Type B pancreatic cell (in vitro differentiated cells): Measurements from ENCODE around the gene ERC2. TPM values are rescaled to one million over a fixed set of nuclear protein-coding genes. Genes with fewer than 3 reads are reported as not detected.

Experiments used
- DNase-seq: peaks from one replicate; pipeline ENCODE4 v3.0.0; 2021; ENCODE audit warnings: mixed read lengths; ENCODE audit not compliant: unreplicated experiment; ENCODE audit errors: extremely low spot score
- H3K27ac Mint-ChIP-seq: 2 replicates; pipeline ENCODE4 v1.8.0; 2021; ENCODE audit warnings: mild to moderate bottlenecking, mixed read lengths
- H3K27me3 Mint-ChIP-seq: 2 replicates; pipeline ENCODE4 v1.8.0; 2021; ENCODE audit warnings: mixed read lengths
- H3K36me3 Mint-ChIP-seq: 2 replicates; pipeline ENCODE4 v1.8.0; 2021; ENCODE audit warnings: mixed read lengths
- H3K4me1 Mint-ChIP-seq: one replicate; pipeline ENCODE4 v1.8.0; 2021; ENCODE audit warnings: mixed read lengths; ENCODE audit not compliant: unreplicated experiment
- H3K4me3 Mint-ChIP-seq: 2 replicates; pipeline ENCODE4 v1.8.0; 2021; ENCODE audit warnings: mild to moderate bottlenecking, mixed read lengths
- H3K9me3 Mint-ChIP-seq: 2 replicates; pipeline ENCODE4 v1.8.0; 2021; ENCODE audit warnings: mixed read lengths
- total RNA-seq: library from RNA; stranded (reverse); gene quantifications from 2 replicates; pipeline ENCODE4 v1.2.1, GENCODE V29; 2021; ENCODE audit warnings: low replicate concordance
- TF ChIP-seq, protein P1 (sequence below): fragments of 200-600 bp; sonication (generic); conservative IDR thresholded peaks from 2 replicates; pipeline ENCODE4 v1.5.0; 2021; ENCODE audit warnings: antibody characterized with exemption, mild to moderate bottlenecking

The ERC2 gene
- total RNA-seq, 1 donor from 2014 or later: 6.1 TPM

DNA sequence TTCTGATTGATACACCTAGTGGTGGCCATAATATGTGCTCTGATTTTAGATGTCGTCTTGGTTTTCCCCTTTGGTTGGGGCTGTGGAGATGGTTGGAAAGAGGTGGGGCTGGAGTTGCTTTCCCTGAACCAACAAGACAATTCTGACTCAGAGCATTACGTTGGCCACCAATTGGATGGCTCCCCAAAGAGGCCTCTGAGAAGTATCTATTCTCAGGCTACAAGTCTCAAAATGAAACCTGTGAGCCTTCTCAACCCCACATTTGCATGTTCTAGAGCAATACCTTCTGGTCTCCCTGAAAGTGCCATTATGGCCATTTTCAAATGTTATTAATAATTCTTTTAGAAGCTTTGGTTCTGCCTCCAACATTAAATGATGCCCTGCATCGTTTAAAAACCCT lies 792.8 kb downstream of the ERC2 start:
- Mint-ChIP-seq H3K4me1 (peaks cover 26% of the 10 kb centered on the region), H3K27me3 (peaks cover 5% of the 10 kb centered on the region), H3K9me3 (no peaks in the 10 kb centered on the region), H3K36me3 (no peaks in the 10 kb centered on the region), H3K4me3 (no peak overlapping the region), H3K27ac (no peak overlapping the region)
- TF ChIP-seq, protein P1, sequence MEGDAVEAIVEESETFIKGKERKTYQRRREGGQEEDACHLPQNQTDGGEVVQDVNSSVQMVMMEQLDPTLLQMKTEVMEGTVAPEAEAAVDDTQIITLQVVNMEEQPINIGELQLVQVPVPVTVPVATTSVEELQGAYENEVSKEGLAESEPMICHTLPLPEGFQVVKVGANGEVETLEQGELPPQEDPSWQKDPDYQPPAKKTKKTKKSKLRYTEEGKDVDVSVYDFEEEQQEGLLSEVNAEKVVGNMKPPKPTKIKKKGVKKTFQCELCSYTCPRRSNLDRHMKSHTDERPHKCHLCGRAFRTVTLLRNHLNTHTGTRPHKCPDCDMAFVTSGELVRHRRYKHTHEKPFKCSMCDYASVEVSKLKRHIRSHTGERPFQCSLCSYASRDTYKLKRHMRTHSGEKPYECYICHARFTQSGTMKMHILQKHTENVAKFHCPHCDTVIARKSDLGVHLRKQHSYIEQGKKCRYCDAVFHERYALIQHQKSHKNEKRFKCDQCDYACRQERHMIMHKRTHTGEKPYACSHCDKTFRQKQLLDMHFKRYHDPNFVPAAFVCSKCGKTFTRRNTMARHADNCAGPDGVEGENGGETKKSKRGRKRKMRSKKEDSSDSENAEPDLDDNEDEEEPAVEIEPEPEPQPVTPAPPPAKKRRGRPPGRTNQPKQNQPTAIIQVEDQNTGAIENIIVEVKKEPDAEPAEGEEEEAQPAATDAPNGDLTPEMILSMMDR: no peak
- no peak for DNase-seq

DNA sequence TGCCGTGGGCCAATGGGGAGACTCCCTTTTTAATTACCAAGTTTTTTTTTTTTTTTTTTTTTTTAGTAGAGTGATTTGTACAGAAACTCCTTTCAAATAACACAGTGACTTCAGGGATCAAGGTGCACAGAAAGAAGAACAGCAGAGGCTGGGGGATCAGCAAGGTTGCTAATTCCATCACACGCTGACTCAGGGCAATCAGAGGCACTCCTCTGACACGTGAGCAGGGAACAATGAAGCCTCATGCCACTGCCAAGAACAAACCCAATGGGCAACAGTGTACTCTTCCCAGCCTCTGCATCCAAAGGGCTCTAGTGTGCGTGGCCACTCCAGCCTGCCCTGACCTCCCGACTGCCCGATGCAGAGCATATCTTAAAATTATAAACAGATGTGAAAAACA lies 794.5 kb downstream of the ERC2 start:
- peaks cover 1% of the 10 kb centered on the region for H3K27me3 Mint-ChIP-seq
- TF ChIP-seq, protein P1: no peak
- no peak for DNase-seq
- no peak overlapping the region for H3K4me3 Mint-ChIP-seq
- H3K9me3 Mint-ChIP-seq: no peaks in the 10 kb centered on the region
- no peak overlapping the region for H3K27ac Mint-ChIP-seq
- H3K4me1 Mint-ChIP-seq: peaks cover 21% of the 10 kb centered on the region
- H3K36me3 Mint-ChIP-seq: no peaks in the 10 kb centered on the region

DNA sequence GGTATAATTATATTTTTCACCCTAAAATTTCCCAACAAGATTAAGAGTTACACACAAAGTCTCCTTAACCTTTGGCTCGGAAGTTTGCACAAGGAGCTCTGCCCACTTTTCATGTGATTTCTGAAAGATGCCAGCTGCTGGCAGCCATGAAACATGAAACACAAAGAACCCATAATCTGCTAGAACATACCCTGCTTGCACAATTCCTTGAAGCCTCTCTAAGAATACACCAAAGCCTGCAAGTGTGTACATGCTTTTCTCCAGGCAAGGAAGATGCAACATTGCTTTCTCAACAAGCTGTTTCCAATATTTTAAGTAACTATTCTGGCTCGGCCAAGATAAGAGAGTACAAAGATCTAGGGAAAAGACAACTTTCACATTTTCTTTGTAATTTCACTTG lies 799.1 kb downstream of the ERC2 start:
- DNase-seq: no peak
- H3K36me3 Mint-ChIP-seq: no peaks in the 10 kb centered on the region
- H3K4me3 Mint-ChIP-seq: no peak overlapping the region
- TF ChIP-seq, protein P1: no peak
- peaks cover 7% of the 10 kb centered on the region for H3K27me3 Mint-ChIP-seq
- peaks cover 16% of the 10 kb centered on the region for H3K4me1 Mint-ChIP-seq
- H3K9me3 Mint-ChIP-seq: no peaks in the 10 kb centered on the region
- no peak overlapping the region for H3K27ac Mint-ChIP-seq

DNA sequence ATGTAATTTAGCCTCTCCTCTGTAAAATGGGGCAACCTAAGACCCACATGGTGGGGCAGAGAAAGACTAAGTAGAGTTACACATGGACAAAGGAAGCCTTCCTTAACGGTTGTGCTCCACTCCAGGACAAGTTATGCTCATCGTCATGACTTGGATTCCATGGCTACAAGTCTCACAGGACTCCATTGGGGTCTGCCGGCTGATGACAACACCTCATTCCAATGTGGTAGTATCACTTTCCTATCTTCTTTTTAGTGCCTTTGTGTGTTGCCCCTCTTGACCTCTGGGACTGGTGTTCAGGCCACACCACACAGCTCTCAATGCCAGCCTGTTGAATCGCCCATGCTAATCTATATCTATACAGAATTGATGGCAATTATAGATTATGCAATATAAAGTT lies 799.9 kb downstream of the ERC2 start:
- H3K27me3 Mint-ChIP-seq: peaks cover 10% of the 10 kb centered on the region
- no peak overlapping the region for H3K27ac Mint-ChIP-seq
- no peak overlapping the region for H3K4me3 Mint-ChIP-seq
- TF ChIP-seq, protein P1: no peak
- DNase-seq: no peak
- H3K36me3 Mint-ChIP-seq: no peaks in the 10 kb centered on the region
- no peaks in the 10 kb centered on the region for H3K9me3 Mint-ChIP-seq
- H3K4me1 Mint-ChIP-seq: peaks cover 18% of the 10 kb centered on the region

DNA sequence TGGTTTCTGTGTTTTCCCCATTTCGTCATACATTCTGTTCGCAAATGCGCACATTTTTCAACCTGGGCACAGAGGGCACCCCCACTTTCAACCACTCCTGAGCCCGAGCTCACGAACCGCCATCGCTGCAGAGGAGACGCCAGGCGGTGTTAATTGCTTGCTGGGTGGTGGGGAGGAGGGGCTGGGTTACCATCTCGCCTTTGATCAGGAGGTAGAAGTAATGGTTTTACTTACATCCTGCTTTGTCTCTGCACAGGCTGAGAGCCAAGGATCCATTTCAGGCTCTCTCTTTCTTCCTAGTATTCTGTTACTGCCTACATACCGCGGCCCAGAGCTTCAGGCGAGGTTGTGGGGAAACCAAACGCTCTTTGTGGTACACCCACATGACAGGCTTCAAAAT lies 803.9 kb downstream of the ERC2 start:
- H3K27ac Mint-ChIP-seq: no peak overlapping the region
- peaks cover 34% of the 10 kb centered on the region for H3K4me1 Mint-ChIP-seq
- peaks cover 22% of the 10 kb centered on the region for H3K27me3 Mint-ChIP-seq
- TF ChIP-seq, protein P1: no peak
- H3K36me3 Mint-ChIP-seq: no peaks in the 10 kb centered on the region
- no peak overlapping the region for H3K4me3 Mint-ChIP-seq
- no peak for DNase-seq
- no peaks in the 10 kb centered on the region for H3K9me3 Mint-ChIP-seq

DNA sequence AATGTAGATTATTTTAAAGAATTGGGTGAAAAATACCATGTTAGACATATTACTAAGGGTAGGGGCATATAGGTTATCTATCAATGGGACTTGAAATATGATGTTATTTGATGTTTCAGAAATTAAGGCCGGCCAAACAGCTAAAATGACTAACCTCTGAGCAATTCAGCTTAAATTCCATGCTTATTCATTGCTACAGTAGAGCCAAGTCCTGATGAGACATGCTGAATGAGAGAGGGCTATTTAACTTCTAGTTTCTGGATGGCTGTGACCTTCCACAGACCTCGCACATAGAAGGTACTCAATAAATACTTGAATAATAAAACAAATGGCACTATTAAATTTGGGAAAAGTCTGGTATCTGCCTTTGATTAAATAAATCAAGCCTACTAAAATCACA lies 805.6 kb downstream of the ERC2 start:
- TF ChIP-seq, protein P1: no peak
- Mint-ChIP-seq H3K27me3 (peaks cover 19% of the 10 kb centered on the region), H3K36me3 (no peaks in the 10 kb centered on the region), H3K27ac (no peak overlapping the region), H3K4me3 (no peak overlapping the region), H3K9me3 (no peaks in the 10 kb centered on the region), H3K4me1 (peaks cover 39% of the 10 kb centered on the region)
- DNase-seq: no peak
